Rectal smooth muscle tissue (tissue), 1 donor: Measurements from ENCODE around the gene CPZ.
"Not testable (repeated sequence)": the region's sequence is repeated elsewhere in the genome, so short reads cannot be mapped to it uniquely, and the experiment has no call there.

Experiments used
- H3K27ac ChIP-seq: one replicate; pipeline ENCODE4 v1.7.0; 2013; ENCODE audit warnings: low read depth, low read length, inconsistent platforms
- H3K27me3 ChIP-seq: one replicate; pipeline ENCODE4 v1.7.0; 2013; ENCODE audit warnings: low read length; ENCODE audit not compliant: control insufficient read depth, insufficient read depth
- H3K36me3 ChIP-seq: one replicate; pipeline ENCODE4 v1.7.0; 2013; ENCODE audit warnings: low read length; ENCODE audit not compliant: control insufficient read depth, insufficient read depth
- H3K4me1 ChIP-seq: one replicate; pipeline ENCODE4 v1.7.0; 2013; ENCODE audit warnings: low read length; ENCODE audit not compliant: control insufficient read depth, insufficient read depth
- H3K4me3 ChIP-seq: one replicate; pipeline ENCODE4 v1.7.0; 2013; ENCODE audit warnings: low read length
- H3K9ac ChIP-seq: one replicate; pipeline ENCODE4 v1.7.0; 2013; ENCODE audit warnings: low read length

The CPZ gene

DNA sequence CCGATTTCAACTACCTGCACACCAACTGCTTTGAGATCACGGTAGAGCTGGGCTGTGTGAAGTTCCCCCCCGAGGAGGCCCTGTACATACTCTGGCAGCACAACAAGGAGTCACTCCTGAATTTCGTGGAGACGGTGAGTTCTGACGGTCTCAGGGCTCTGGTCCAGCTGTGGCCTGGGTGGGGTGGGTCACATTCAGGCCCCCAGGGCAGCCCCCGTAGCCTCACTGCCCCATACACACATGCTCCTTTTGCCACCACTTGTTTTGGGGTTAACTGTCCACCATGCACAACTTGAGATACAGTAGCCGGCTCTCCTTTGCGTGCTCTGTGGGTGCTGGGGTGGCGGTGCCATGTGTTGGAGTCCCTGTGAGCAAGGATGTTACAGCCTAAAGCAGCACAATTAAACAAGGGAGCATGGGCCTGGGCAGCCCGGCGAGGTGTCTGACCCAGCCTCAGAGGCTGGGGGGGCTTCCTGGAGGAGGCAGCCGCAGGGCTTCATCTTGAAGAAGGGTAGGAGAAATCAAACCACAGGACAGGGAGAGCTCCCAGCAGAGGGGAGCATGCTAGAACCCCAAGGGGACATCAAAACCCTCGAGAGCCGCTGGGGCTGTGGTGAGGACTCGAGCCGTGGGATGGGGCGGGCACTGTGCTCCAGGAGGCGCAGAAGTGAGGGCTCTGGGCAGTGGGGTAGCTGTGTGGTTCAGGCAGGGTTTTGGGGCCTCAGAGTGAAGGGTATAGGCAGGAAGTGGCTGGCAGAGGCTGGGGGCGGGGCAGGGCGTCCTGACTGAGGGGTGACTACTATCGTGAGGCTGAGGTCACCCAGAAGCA lies 22.0 kb downstream of the CPZ start:
- Histone ChIP-seq H3K27ac (no peak overlapping the region), H3K9ac (no peak overlapping the region), H3K4me3 (no peak overlapping the region), H3K27me3 (no peaks in the 10 kb centered on the region), H3K36me3 (no peaks in the 10 kb centered on the region), H3K4me1 (no peaks in the 10 kb centered on the region)

- H3K27ac ChIP-seq = no peak overlapping the region
- H3K36me3 ChIP-seq = no peaks in the 10 kb centered on the region
- H3K4me3 ChIP-seq = no peak overlapping the region
- no peak overlapping the region for H3K9ac ChIP-seq
- no peaks in the 10 kb centered on the region for H3K27me3 ChIP-seq
- H3K4me1 ChIP-seq = no peaks in the 10 kb centered on the region
These were observed 22.8 kb downstream of the CPZ start for GRCh38 chr4:8615366-8615765.

DNA sequence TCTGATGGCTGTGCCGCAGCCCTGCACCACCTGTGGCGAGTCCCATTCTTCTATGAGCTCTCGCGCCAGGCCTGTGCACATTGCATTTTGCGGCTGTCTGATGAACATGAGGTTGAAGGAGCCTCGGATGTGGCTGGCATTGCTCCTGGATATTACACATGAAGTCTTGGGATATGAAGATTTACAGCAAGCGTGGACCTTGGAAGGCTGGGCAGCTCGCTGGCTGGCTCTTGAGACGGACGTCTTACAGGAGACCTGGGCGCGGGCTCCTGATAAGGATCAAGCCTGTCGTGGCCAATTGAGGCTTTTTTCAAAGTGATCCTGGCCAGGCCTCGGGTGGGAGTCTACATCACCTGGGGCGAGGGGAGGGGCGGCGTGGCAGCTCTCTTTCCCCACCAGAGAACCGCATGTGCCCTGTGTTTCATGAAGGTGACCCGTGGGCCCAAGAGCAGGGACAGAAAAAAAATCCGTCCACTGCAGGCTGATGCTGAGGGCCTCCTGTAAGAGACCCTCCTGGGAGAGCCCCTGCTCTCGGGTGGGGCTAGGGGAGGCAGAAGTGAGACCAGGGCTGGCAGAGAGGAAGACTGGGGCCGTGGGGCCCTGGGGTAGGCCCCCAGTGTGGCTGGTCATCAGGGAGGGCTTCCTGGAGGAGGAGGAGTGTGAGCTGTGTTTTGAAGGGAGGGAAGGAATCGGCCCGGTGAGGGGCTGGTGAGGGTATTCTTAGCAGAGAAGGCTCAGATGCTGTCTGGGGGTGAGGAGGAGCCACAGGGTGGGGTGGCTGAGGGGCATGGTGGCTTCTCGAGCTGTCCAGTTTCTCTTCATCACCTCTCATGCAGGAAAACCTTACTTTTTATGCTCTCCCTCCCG lies 23.6 kb downstream of the CPZ start:
- Histone ChIP-seq H3K27ac (no peak overlapping the region), H3K9ac (no peak overlapping the region), H3K4me1 (no peaks in the 10 kb centered on the region), H3K36me3 (no peaks in the 10 kb centered on the region), H3K4me3 (no peak overlapping the region), H3K27me3 (no peaks in the 10 kb centered on the region)

DNA sequence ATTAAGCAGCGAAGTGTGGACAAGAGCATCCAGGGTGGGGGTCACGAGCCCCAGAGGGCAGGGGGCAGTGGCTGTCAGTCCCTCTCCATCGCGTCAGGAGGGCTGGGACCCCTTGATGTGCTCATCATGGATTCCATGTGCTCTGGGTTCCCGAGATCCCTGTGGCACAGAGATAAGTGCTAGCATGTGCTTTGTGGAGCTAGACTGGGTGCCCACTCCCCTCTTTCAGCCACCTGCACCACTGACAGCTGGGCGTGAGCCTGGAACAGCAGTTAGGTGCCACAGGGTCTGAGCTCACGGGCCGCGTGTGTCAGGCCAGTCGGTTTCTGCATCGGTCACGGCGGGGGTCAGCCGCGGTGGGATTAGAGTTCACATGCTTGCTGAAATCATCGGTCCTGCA lies 24.3 kb downstream of the CPZ start:
- no peak overlapping the region for H3K9ac ChIP-seq
- no peak overlapping the region for H3K27ac ChIP-seq
- no peaks in the 10 kb centered on the region for H3K27me3 ChIP-seq
- no peaks in the 10 kb centered on the region for H3K4me1 ChIP-seq
- no peaks in the 10 kb centered on the region for H3K36me3 ChIP-seq
- H3K4me3 ChIP-seq = no peak overlapping the region

DNA sequence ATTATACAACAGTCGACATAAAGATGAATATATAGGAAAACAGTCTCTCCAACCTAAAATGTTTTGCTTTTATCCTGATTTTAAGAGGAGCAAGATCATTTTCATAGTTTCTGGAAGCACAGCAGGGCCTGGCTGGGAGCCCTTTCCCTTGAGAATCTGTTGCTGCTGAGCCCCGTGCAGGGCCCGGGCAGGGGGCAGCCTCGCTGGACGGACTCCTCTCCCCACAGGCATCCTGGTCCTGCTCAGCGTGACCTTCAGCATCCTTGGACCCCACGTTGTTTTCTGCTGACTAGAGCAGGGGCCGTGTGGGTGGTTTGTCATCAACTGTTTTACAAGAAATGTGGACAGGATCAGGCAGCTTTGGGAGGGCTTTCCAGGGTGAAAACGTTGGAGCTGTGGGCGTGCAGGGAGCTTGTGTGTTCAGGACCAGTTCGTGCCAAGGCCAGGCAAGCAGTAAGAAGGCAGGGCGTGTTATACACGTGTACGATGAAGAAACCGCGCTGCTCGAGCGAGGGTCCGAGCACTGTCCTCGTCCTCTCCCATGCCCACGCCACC lies 25.0 kb downstream of the CPZ start:
- no peaks in the 10 kb centered on the region for H3K4me1 ChIP-seq
- H3K4me3 ChIP-seq = no peak overlapping the region
- H3K27me3 ChIP-seq = no peaks in the 10 kb centered on the region
- no peak overlapping the region for H3K27ac ChIP-seq
- H3K9ac ChIP-seq = no peak overlapping the region
- H3K36me3 ChIP-seq = no peaks in the 10 kb centered on the region

DNA sequence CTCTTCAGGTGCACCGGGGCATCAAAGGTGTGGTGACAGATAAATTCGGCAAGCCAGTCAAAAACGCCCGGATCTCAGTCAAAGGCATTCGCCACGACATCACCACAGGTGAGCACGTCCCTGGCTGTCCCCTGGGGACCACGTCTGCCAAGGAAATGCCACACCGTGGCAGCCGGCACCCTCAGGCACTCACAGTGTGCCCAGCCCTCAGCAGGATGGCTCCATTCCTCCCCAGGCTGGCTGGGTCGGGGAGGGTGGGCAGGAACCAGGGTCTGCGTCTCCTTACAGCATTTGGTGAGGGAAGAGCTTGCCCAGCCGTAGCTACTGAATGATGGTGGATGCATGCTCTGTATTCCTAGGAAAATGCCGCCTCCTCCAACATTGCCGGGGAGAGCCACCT lies 25.9 kb downstream of the CPZ start:
- H3K27ac ChIP-seq = no peak overlapping the region
- H3K4me1 ChIP-seq = no peaks in the 10 kb centered on the region
- no peaks in the 10 kb centered on the region for H3K27me3 ChIP-seq

GRCh38 chr4:8618961-8619720 lies 26.6 kb downstream of the CPZ start:
- Histone ChIP-seq H3K27me3 (no peaks in the 10 kb centered on the region), H3K4me1 (no peaks in the 10 kb centered on the region), H3K27ac (no peak overlapping the region), H3K4me3 (no peak overlapping the region), H3K36me3 (no peaks in the 10 kb centered on the region), H3K9ac (no peak overlapping the region)

More for the DNA sequence above, 25.9 kb downstream of the CPZ start:
- no peak overlapping the region for H3K9ac ChIP-seq
- H3K4me3 ChIP-seq = no peak overlapping the region
- no peaks in the 10 kb centered on the region for H3K36me3 ChIP-seq

- H3K27ac ChIP-seq, H3K4me3 ChIP-seq, H3K4me1 ChIP-seq, H3K27me3 ChIP-seq, H3K9ac ChIP-seq, H3K36me3 ChIP-seq: not testable (repeated sequence)
These were observed 28.6 kb downstream of the CPZ start for GRCh38 chr4:8621135-8621534.

DNA sequence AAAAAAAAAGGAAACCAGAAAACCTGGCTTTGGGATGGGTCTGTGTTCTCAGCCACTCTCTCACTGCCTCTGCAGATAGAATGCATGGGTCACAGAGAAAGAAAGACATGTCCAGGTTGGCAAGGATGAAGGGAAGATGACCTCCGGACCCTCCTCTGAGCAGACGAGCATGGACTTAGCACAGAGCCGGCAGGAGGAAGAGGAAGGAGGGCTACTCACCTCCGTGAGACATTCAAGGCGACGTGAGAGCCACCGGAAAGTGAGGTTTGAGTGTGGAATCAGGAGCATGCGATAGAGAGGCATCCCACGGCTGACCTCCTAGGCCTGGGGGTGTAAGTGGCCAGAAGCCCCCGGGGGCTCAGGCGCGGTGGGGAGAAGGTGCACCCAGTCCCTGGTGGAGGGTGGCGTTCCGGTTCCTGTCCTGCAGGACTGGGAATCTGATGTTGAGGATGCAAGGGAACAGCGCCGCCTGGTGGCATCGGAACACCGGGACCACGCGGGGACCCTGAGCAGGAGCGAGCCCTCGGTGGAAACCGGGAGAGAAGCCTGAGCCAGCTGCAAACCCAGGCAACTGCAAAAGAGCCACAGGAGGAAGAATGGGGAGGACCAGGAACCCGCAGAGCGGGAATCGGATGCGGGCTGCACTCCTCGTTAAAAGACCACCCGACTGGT lies 32.2 kb downstream of the CPZ start:
- H3K27me3 ChIP-seq, H3K36me3 ChIP-seq, H3K9ac ChIP-seq: not testable (repeated sequence)

GRCh38 chr4:8630240-8630905 lies 37.8 kb downstream of the CPZ start:
- H3K27me3 ChIP-seq, H3K27ac ChIP-seq, H3K9ac ChIP-seq, H3K36me3 ChIP-seq, H3K4me3 ChIP-seq, H3K4me1 ChIP-seq: not testable (repeated sequence)

More for the DNA sequence above, 32.2 kb downstream of the CPZ start:
- not testable (repeated sequence) for H3K27ac ChIP-seq, H3K4me3 ChIP-seq, H3K4me1 ChIP-seq

DNA sequence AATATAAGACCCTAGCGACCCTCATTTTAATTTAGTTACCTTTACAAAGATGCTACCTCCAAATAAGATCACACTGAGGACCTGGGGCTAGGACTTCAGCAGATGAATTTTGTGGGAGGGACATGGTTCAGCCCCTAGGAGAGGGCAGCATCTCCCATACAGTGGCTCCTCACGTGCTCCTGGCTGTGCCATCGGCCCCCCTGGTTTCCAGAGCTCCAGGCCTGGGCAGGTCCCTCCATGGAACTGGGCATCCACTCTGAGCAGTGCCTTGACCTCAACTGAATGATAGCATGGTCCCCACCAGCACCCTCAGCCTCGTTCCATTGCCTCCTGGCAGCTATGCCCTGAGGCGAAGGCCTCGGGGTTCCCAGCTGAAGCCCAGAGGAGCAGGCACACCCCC lies 39.3 kb downstream of the CPZ start:
- H3K4me3 ChIP-seq, H3K27ac ChIP-seq, H3K27me3 ChIP-seq, H3K9ac ChIP-seq, H3K36me3 ChIP-seq, H3K4me1 ChIP-seq: not testable (repeated sequence)
